ENCODE data around the gene TMEM273.

DNA sequence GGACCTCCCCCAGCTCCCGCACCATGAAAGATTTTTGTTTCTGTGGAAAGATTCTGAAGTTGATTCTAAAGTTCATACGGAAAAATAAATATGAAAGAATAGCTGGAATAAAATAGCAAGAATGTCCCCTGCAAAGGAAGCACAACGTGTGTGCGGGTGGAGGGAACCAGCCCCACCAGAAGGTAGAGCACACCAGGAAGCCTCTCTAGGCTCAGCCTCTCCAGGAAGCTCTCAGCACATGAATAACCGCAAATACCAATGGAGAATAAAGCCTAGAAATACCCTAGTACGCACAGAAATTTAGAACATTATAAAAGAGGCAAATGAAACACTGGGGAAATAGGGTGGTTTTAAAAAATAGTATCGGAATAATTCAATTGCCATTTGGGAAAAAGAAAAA, 29.8 kb downstream of the TMEM273 start:
- TF ChIP-seq POLR2A (IDR thresholded peaks at IDR 0.05), result no peak
- TF ChIP-seq, protein P1, sequence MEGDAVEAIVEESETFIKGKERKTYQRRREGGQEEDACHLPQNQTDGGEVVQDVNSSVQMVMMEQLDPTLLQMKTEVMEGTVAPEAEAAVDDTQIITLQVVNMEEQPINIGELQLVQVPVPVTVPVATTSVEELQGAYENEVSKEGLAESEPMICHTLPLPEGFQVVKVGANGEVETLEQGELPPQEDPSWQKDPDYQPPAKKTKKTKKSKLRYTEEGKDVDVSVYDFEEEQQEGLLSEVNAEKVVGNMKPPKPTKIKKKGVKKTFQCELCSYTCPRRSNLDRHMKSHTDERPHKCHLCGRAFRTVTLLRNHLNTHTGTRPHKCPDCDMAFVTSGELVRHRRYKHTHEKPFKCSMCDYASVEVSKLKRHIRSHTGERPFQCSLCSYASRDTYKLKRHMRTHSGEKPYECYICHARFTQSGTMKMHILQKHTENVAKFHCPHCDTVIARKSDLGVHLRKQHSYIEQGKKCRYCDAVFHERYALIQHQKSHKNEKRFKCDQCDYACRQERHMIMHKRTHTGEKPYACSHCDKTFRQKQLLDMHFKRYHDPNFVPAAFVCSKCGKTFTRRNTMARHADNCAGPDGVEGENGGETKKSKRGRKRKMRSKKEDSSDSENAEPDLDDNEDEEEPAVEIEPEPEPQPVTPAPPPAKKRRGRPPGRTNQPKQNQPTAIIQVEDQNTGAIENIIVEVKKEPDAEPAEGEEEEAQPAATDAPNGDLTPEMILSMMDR (IDR thresholded peaks at IDR 0.05), result no peak
